Neural cell (in vitro differentiated cells): ENCODE data around the gene HK1. TPM values are rescaled to one million over a fixed set of nuclear protein-coding genes. Genes with fewer than 3 reads are reported as not detected.

Experiments used
- H2AFZ ChIP-seq: fragments of 200-600, 300-800 bp; sonication (generic), shearing (Covaris generic); 2 replicates; pipeline ENCODE4 v1.6.0; 2014; ENCODE audit warnings: low read depth, mild to moderate bottlenecking, antibody characterized with exemption, low read length, moderate library complexity
- H3F3A ChIP-seq: fragments of 200-600 bp; shearing (Covaris generic); 2 replicates; pipeline ENCODE4 v1.6.1; 2016; ENCODE audit warnings: mild to moderate bottlenecking, moderate library complexity, mixed read lengths, antibody characterized with exemption, low read length; ENCODE audit not compliant: insufficient read depth, poor library complexity, severe bottlenecking
- H3K27ac ChIP-seq: fragments of 200-600, 300-800 bp; sonication (generic), shearing (Covaris generic); 2 replicates; pipeline ENCODE4 v1.5.1; 2014; ENCODE audit warnings: mild to moderate bottlenecking, low read length, moderate library complexity
- H3K27me3 ChIP-seq: fragments of 300-800, 200-600 bp; sonication (generic), shearing (Covaris generic); 2 replicates; pipeline ENCODE4 v1.6.0; 2014; ENCODE audit warnings: mild to moderate bottlenecking, low read depth, low read length, moderate library complexity; ENCODE audit not compliant: insufficient read depth
- H3K36me3 ChIP-seq: fragments of 300-800, 200-600 bp; sonication (generic), shearing (Covaris generic); 2 replicates; pipeline ENCODE4 v1.5.1; 2014; ENCODE audit warnings: mild to moderate bottlenecking, antibody characterized with exemption, low read length, moderate library complexity; ENCODE audit not compliant: insufficient read depth
- H3K4me2 ChIP-seq: fragments of 300-800, 200-600 bp; sonication (generic), shearing (Covaris generic); 2 replicates; pipeline ENCODE4 v1.6.0; 2014; ENCODE audit warnings: mild to moderate bottlenecking, low read length
- H3K4me3 ChIP-seq: fragments of 300-800, 200-600 bp; sonication (generic), shearing (Covaris generic); 2 replicates; pipeline ENCODE4 v1.5.1; 2014; ENCODE audit warnings: mild to moderate bottlenecking, low read length, moderate library complexity
- H3K79me2 ChIP-seq: fragments of 200-600 bp; shearing (Covaris generic); replicated peaks from 2 replicates; pipeline ENCODE4 v1.6.0; 2014; ENCODE audit warnings: mild to moderate bottlenecking, low read length, moderate library complexity; ENCODE audit not compliant: insufficient read depth
- H3K9ac ChIP-seq: fragments of 300-800, 200-600 bp; sonication (generic), shearing (Covaris generic); 2 replicates; pipeline ENCODE4 v1.6.1; 2016; ENCODE audit warnings: mild to moderate bottlenecking, low read length, mixed read lengths
- H3K9me2 ChIP-seq: fragments of 200-600 bp; shearing (Covaris generic); 2 replicates; pipeline ENCODE4 v1.6.1; 2016; ENCODE audit warnings: mild to moderate bottlenecking, low read length, mixed read lengths; ENCODE audit not compliant: insufficient read depth
- H3K9me3 ChIP-seq: fragments of 200-600, 300-800 bp; sonication (generic), shearing (Covaris generic); 2 replicates; pipeline ENCODE4 v1.6.1; 2016; ENCODE audit warnings: mild to moderate bottlenecking, mixed run types, low read length, moderate library complexity, mixed read lengths
- H4K20me1 ChIP-seq: fragments of 200-600 bp; shearing (Covaris generic); 2 replicates; pipeline ENCODE4 v1.6.1; 2016; ENCODE audit warnings: mild to moderate bottlenecking, mixed run types; ENCODE audit not compliant: insufficient read depth
- CTCF ChIP-seq: fragments of 450-650 bp; IDR thresholded peaks from 2 replicates; pipeline ENCODE4 v1.5.1; 2014; ENCODE audit warnings: antibody characterized with exemption, mild to moderate bottlenecking, moderate library complexity; ENCODE audit not compliant: poor library complexity, severe bottlenecking
- EP300 ChIP-seq: fragments of 450-650 bp; conservative IDR thresholded peaks from 2 replicates; pipeline ENCODE4 v1.6.1; 2014; ENCODE audit warnings: antibody characterized with exemption, mild to moderate bottlenecking, moderate library complexity; ENCODE audit not compliant: poor library complexity, severe bottlenecking
- EZH2 ChIP-seq: fragments of 200-600, 300-800 bp; shearing (Covaris generic), sonication (generic); IDR thresholded peaks from 2 replicates; pipeline ENCODE4 v1.6.1; 2014; ENCODE audit warnings: antibody characterized with exemption, low read length, borderline replicate concordance, mild to moderate bottlenecking; ENCODE audit not compliant: insufficient read depth, poor library complexity, severe bottlenecking
- MXI1 ChIP-seq: fragments of 450-650 bp; conservative IDR thresholded peaks from 2 replicates; pipeline ENCODE4 v1.6.1; 2014; ENCODE audit warnings: antibody characterized with exemption, mild to moderate bottlenecking; ENCODE audit not compliant: poor library complexity, severe bottlenecking
- POLR2AphosphoS5 ChIP-seq: IDR thresholded peaks from 2 replicates; pipeline ENCODE4 v1.6.1; 2012
- RAD21 ChIP-seq: fragments of 450-650 bp; conservative IDR thresholded peaks from 2 replicates; pipeline ENCODE4 v1.6.1; 2014; ENCODE audit warnings: antibody characterized with exemption, mild to moderate bottlenecking, moderate library complexity
- REST ChIP-seq: IDR thresholded peaks from 2 replicates; pipeline ENCODE4 v1.6.1; 2012; ENCODE audit warnings: borderline replicate concordance
- SMC3 ChIP-seq: fragments of 450-650 bp; conservative IDR thresholded peaks from 2 replicates; pipeline ENCODE4 v1.6.1; 2014; ENCODE audit warnings: antibody characterized with exemption, mild to moderate bottlenecking, moderate library complexity; ENCODE audit not compliant: poor library complexity
- TAF1 ChIP-seq: IDR thresholded peaks from 2 replicates; pipeline ENCODE4 v1.6.1; 2012; ENCODE audit warnings: low read depth
- polyA plus RNA-seq: library from polyadenylated mRNA; depleted of rRNA; stranded (reverse); fragments of >200 nt; gene quantifications from 2 replicates; pipeline ENCODE4 v1.2.3, GENCODE V29; 2014

HK1 gene
- polyA plus RNA-seq, 1 donor from 2014 or later = 60.5 TPM

DNA sequence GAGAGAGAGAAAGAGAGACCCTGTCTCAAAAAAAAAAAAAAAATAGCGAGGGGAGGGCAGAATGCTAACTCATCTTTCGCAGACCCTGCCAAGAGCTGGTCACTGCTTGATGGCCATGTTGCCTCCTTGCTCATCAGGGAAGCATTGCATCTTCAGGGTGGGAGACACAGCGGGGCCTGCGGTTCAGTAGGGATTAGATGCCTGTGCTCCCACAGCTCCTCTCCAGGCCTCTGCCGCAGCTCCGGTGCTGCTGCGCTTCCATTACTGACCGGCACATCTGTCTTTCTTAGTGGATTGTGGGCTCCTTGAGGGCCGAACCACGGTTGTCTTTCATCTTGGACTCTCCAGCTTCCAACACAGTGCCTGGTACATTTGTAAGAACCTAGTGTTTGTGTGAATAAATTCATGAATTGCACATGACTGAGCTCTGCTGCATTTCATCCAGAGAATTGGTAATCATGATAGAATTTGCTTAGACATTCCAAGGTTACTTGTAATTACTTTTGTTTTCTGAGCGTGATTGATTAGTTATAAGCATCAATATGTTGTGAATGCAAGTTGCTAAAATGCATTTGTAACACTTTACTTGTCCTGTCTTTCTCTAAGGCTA lies 16.8 kb downstream of the HK1 start:
- Histone ChIP-seq H3K9me2 (no peaks in the 10 kb centered on the region), H3K79me2 (no peaks in the 10 kb centered on the region), H3K9me3 (no peaks in the 10 kb centered on the region), H3K9ac (no peak overlapping the region), H3K4me2 (no peak overlapping the region), H2AFZ (no peak overlapping the region), H3K27ac (no peak overlapping the region), H3F3A (no peaks in the 10 kb centered on the region), H3K36me3 (no peaks in the 10 kb centered on the region), H3K27me3 (no peaks in the 10 kb centered on the region), H3K4me3 (no peak overlapping the region), H4K20me1 (no peaks in the 10 kb centered on the region)
- TF ChIP-seq TAF1 (no peak), POLR2AphosphoS5 (no peak), SMC3 (no peak), REST (no peak), MXI1 (no peak), CTCF (no peak), EZH2 (no peak), RAD21 (no peak), EP300 (no peak)

DNA sequence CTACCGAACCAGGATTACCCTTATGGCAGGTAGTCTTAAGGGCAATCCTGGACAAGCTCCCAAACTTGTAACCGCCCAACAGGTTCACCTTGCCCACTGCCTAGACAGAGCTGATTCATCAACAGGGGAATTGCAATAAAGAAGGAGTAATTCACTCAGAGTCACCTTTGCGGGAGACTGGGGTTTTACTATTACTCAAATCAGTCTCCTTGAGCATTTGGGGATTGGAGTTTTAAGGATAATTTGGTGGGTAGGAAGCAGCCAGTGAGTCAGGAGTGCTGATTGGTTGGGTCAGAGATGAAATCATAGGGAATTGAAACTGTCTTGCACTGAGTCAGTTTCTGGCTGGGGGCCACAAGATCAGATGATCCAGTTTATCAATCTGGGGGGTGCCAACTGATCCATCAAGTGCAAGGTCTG lies 25.3 kb downstream of the HK1 start:
- Histone ChIP-seq H2AFZ (no peak overlapping the region), H3K9me2 (no peaks in the 10 kb centered on the region), H3K27ac (no peak overlapping the region), H3K4me3 (no peak overlapping the region), H3K27me3 (no peaks in the 10 kb centered on the region), H3K9ac (no peak overlapping the region), H3K4me2 (no peak overlapping the region), H3K79me2 (no peaks in the 10 kb centered on the region), H3K9me3 (no peaks in the 10 kb centered on the region), H4K20me1 (no peaks in the 10 kb centered on the region), H3K36me3 (no peaks in the 10 kb centered on the region), H3F3A (no peaks in the 10 kb centered on the region)
- TF ChIP-seq REST (no peak), RAD21 (no peak), TAF1 (no peak), EZH2 (no peak), EP300 (no peak), MXI1 (no peak), CTCF (no peak), POLR2AphosphoS5 (no peak)
